Vagina (tissue), 2 donors: ENCODE data around the gene ATXN10.

Experiments
- POLR2A ChIP-seq, 2 donors: fragments of 450-650 bp; IDR thresholded peaks; one replicate each; pipeline ENCODE4 v1.6.1; 2017; ENCODE audit warnings: antibody characterized with exemption in 2 of 2, mild to moderate bottlenecking in 2 of 2, moderate library complexity in 2 of 2
- POLR2AphosphoS5 ChIP-seq, 2 donors: sonication (generic); formaldehyde crosslinking; IDR thresholded peaks; one replicate each; pipeline ENCODE4 v1.9.0; 2017; ENCODE audit warnings: antibody characterized with exemption in 2 of 2, mild to moderate bottlenecking in 2 of 2, low read depth in 1 of 2; ENCODE audit not compliant: insufficient read depth in 1 of 2
- TF ChIP-seq, protein P1 (sequence below), 3 experiments: fragments of 450-650 bp in 2 of 3; fragments of 200-600 bp in 1 of 3; sonication (generic) in 1 of 3; IDR thresholded peaks; one replicate each; pipeline ENCODE4 v1.5.1; 2017 to 2019; ENCODE audit warnings: antibody characterized with exemption in 3 of 3, mild to moderate bottlenecking in 2 of 3, moderate library complexity in 2 of 3

DNA sequence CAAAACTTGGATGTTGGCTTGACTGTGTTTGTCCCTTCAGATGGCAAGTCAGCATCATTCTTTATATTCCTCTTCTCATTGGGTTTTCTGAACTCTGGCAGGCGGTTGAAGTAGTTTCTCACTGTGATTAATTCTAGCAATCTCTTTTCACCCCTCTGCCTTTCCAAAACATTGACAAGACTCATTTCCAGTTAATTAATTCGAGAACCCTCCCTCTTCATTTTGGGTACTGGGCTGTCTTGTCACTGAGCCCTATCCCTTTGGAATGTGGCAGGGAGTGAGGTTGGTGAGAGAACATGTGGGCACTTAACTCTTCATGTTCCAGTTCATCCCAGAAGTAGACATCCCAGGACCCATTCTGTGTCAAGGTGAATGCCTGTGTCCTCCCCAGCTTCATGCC is 172.4 kb downstream of the ATXN10 start:
- TF ChIP-seq, protein P1, sequence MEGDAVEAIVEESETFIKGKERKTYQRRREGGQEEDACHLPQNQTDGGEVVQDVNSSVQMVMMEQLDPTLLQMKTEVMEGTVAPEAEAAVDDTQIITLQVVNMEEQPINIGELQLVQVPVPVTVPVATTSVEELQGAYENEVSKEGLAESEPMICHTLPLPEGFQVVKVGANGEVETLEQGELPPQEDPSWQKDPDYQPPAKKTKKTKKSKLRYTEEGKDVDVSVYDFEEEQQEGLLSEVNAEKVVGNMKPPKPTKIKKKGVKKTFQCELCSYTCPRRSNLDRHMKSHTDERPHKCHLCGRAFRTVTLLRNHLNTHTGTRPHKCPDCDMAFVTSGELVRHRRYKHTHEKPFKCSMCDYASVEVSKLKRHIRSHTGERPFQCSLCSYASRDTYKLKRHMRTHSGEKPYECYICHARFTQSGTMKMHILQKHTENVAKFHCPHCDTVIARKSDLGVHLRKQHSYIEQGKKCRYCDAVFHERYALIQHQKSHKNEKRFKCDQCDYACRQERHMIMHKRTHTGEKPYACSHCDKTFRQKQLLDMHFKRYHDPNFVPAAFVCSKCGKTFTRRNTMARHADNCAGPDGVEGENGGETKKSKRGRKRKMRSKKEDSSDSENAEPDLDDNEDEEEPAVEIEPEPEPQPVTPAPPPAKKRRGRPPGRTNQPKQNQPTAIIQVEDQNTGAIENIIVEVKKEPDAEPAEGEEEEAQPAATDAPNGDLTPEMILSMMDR (IDR thresholded peaks at IDR 0.05): no peak
- TF ChIP-seq POLR2A (IDR thresholded peaks at IDR 0.05) (no peak), POLR2AphosphoS5 (IDR thresholded peaks at IDR 0.05; ENCODE audit: insufficient read depth in 1 of 2, low read depth in 1 of 2) (no peak)
